ENCODE results near the gene P2RX1.

The P2RX1 gene

GRCh38 chr17:3915995-3916696, at the start of gene P2RX1:
Gene P2RX1, minus strand, starts transcription at chr17:3916465. Its CDS starts 240 bp downstream, at chr17:3916225.
- CTCF ChIA-PET: interaction anchor here (0.6 to 7.2 kb wide), 6 partner anchors 15 to 868 kb away, joined by 3 to 128 read pairs (median 4); no protein-coding TSS in a partner anchor
- peak; percentile 60 for DNase-seq
- H3K27me3 Mint-ChIP-seq: peaks cover 25% of the 10 kb centered on the region
- peak within 1 kb of the TSS; percentile 4 for H3K27ac Mint-ChIP-seq
- H3K4me1 Mint-ChIP-seq: peaks cover 47% of the 10 kb centered on the region
- no peaks in the 10 kb centered on the region for H3K36me3 Mint-ChIP-seq
- no peaks in the 10 kb centered on the region for H3K9me3 Mint-ChIP-seq
- no peak within 1 kb of the TSS for H3K4me3 Mint-ChIP-seq

DNA sequence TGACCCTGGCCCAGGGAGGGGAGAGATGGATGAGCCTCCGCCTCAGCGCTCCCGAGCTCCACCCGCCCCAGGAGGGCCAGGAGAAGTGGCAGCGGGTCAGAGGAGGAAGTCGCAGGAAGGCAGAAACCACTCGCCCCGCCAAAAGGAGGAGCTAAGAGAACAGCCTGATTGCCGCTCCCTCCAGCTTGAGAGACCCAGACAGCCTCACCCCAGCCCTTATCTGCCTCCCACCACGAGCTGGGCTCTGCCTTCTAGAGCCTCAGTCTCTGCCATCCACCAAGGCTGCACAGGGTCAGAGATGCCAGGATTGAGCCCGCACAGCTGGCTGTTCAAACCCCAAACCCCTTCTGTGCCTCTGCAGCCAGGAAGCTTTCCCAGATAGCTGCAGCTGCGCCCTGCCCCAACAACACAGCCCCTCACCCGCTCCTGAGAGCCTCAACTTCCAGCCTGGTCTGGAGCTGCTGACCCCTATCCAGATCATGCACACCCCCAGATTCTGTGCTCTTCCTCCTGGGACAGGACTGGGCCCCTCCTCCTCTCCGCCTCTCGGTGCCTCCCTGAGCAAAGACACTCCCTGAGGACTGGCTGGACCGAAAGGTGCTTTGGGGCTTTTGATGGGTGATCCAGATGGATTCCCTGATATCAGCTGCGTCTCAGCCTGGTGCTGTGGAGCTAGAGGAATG, 49.0 kb upstream of the P2RX1 start:
- peak; percentile 86 for DNase-seq
- Mint-ChIP-seq H3K27ac (peak overlapping the region; percentile 98), H3K4me3 (peak overlapping the region; percentile 90), H3K36me3 (peaks cover 27% of the 10 kb centered on the region), H3K9me3 (no peaks in the 10 kb centered on the region), H3K4me1 (peaks cover 46% of the 10 kb centered on the region), H3K27me3 (peaks cover 27% of the 10 kb centered on the region)
- CTCF ChIA-PET: interaction anchor here (0.9 to 1.6 kb wide), 7 partner anchors 14 to 109 kb away, joined by 3 to 10 read pairs (median 5); no protein-coding TSS in a partner anchor

- H3K36me3 Mint-ChIP-seq: peaks cover 28% of the 10 kb centered on the region
- CTCF ChIA-PET: interaction anchor here (0.9 to 1.6 kb wide), 7 partner anchors 14 to 110 kb away, joined by 3 to 10 read pairs (median 5); no protein-coding TSS in a partner anchor
- H3K4me3 Mint-ChIP-seq: peak within 1 kb of the TSS; percentile 90
- H3K9me3 Mint-ChIP-seq: no peaks in the 10 kb centered on the region
- peak; percentile 84 for DNase-seq
- peaks cover 54% of the 10 kb centered on the region for H3K4me1 Mint-ChIP-seq
- peak within 1 kb of the TSS; percentile 98 for H3K27ac Mint-ChIP-seq
- H3K27me3 Mint-ChIP-seq: peaks cover 21% of the 10 kb centered on the region
Observed at GRCh38 chr17:3964203-3965117, 48.2 kb upstream of the P2RX1 start, which contains the start of gene ATP2A3. Gene ATP2A3, minus strand, starts transcription at chr17:3964437. Its CDS starts 146 bp downstream, at chr17:3964291.

GRCh38 chr17:3963237-3964201, 47.3 kb upstream of the P2RX1 start:
- Mint-ChIP-seq H3K4me1 (peaks cover 59% of the 10 kb centered on the region), H3K27ac (peak overlapping the region; percentile 78), H3K4me3 (peak overlapping the region; percentile 85), H3K27me3 (peaks cover 15% of the 10 kb centered on the region), H3K9me3 (no peaks in the 10 kb centered on the region), H3K36me3 (peaks cover 33% of the 10 kb centered on the region)
- CTCF ChIA-PET: interaction anchor here (2.8 kb wide), 1 partner anchor 50 kb away, joined by 11 read pairs; no protein-coding TSS in a partner anchor
- peak; percentile 88 for DNase-seq

GRCh38 chr17:3962965-3963236, 46.6 kb upstream of the P2RX1 start:
- peak overlapping the region; percentile 17 for H3K27ac Mint-ChIP-seq
- no peak for DNase-seq
- no peaks in the 10 kb centered on the region for H3K9me3 Mint-ChIP-seq
- H3K27me3 Mint-ChIP-seq: peaks cover 9% of the 10 kb centered on the region
- peak overlapping the region; percentile 85 for H3K4me3 Mint-ChIP-seq
- H3K4me1 Mint-ChIP-seq: peaks cover 59% of the 10 kb centered on the region
- H3K36me3 Mint-ChIP-seq: peaks cover 37% of the 10 kb centered on the region
- CTCF ChIA-PET: interaction anchor here (2.8 kb wide), 1 partner anchor 49 kb away, joined by 11 read pairs; no protein-coding TSS in a partner anchor

GRCh38 chr17:3962217-3962964, 46.1 kb upstream of the P2RX1 start:
- CTCF ChIA-PET: interaction anchor here (0.6 to 2.8 kb wide), 3 partner anchors 17 to 49 kb away, joined by 3 to 11 read pairs (median 4); no protein-coding TSS in a partner anchor
- Mint-ChIP-seq H3K27me3 (peaks cover 6% of the 10 kb centered on the region), H3K4me3 (peak overlapping the region; percentile 85), H3K4me1 (peaks cover 62% of the 10 kb centered on the region), H3K9me3 (no peaks in the 10 kb centered on the region), H3K27ac (peak overlapping the region; percentile 85), H3K36me3 (peaks cover 42% of the 10 kb centered on the region)
- no peak for DNase-seq

DNA sequence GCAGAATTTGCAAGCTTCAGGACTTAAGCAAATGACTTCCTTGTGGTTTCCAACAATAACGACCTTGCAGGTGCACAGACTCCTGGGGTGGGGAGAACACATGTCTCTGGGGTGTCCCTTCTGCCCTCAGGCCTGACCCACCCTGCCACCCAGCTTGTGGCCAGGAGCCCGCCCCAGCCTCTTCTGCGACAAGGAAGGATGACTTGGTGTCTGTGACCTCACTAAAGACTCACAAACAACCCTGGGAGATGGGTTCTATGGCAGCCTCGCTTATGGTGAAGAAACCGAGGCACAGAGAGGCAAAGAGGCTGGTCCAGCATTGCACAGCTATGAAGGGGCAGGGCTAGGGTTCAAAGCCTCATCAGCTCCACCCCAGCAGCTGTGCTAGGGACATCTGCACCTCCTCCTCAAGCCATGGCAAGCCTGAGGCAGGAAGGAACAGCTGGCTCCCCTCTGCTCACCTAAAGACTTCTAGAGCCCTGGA, 45.3 kb upstream of the P2RX1 start:
- peak; percentile 51 for DNase-seq
- Mint-ChIP-seq H3K4me1 (peaks cover 65% of the 10 kb centered on the region), H3K36me3 (peaks cover 50% of the 10 kb centered on the region), H3K27ac (peak overlapping the region; percentile 85), H3K27me3 (peaks cover under 1% of the 10 kb centered on the region), H3K4me3 (peak overlapping the region; percentile 85), H3K9me3 (no peaks in the 10 kb centered on the region)
- CTCF ChIA-PET: interaction anchor here (0.6 to 2.8 kb wide), 4 partner anchors 16 to 48 kb away, joined by 3 to 11 read pairs (median 4); no protein-coding TSS in a partner anchor

- CTCF ChIA-PET: interaction anchor here (0.9 to 2.8 kb wide), 2 partner anchors 43 to 47 kb away, joined by 4 to 11 read pairs; no protein-coding TSS in a partner anchor
- peaks cover 57% of the 10 kb centered on the region for H3K36me3 Mint-ChIP-seq
- DNase-seq: no peak
- no peaks in the 10 kb centered on the region for H3K9me3 Mint-ChIP-seq
- peak overlapping the region; percentile 34 for H3K4me3 Mint-ChIP-seq
- H3K27me3 Mint-ChIP-seq: no peaks in the 10 kb centered on the region
- H3K27ac Mint-ChIP-seq: peak overlapping the region; percentile 19
- H3K4me1 Mint-ChIP-seq: peaks cover 63% of the 10 kb centered on the region
Observed at GRCh38 chr17:3960764-3961163, 44.5 kb upstream of the P2RX1 start.

- peak overlapping the region; percentile 19 for H3K27ac Mint-ChIP-seq
- CTCF ChIA-PET: no interaction called here
- H3K4me1 Mint-ChIP-seq: peaks cover 57% of the 10 kb centered on the region
- no peaks in the 10 kb centered on the region for H3K9me3 Mint-ChIP-seq
- H3K4me3 Mint-ChIP-seq: peak overlapping the region; percentile 34
- no peaks in the 10 kb centered on the region for H3K27me3 Mint-ChIP-seq
- H3K36me3 Mint-ChIP-seq: peaks cover 57% of the 10 kb centered on the region
- no peak for DNase-seq
Observed at GRCh38 chr17:3959921-3960601, 43.8 kb upstream of the P2RX1 start.

- H3K27ac Mint-ChIP-seq: peak overlapping the region; percentile 70
- H3K27me3 Mint-ChIP-seq: no peaks in the 10 kb centered on the region
- H3K36me3 Mint-ChIP-seq: peaks cover 57% of the 10 kb centered on the region
- no peak for DNase-seq
- no peaks in the 10 kb centered on the region for H3K9me3 Mint-ChIP-seq
- H3K4me3 Mint-ChIP-seq: no peak overlapping the region
- peaks cover 55% of the 10 kb centered on the region for H3K4me1 Mint-ChIP-seq
- CTCF ChIA-PET: no interaction called here
Observed at GRCh38 chr17:3959295-3959899, 43.1 kb upstream of the P2RX1 start.

GRCh38 chr17:3957735-3958599, 41.7 kb upstream of the P2RX1 start:
- no peak for DNase-seq
- H3K27ac Mint-ChIP-seq: peak overlapping the region; percentile 7
- H3K36me3 Mint-ChIP-seq: peaks cover 53% of the 10 kb centered on the region
- peaks cover 52% of the 10 kb centered on the region for H3K4me1 Mint-ChIP-seq
- no peaks in the 10 kb centered on the region for H3K9me3 Mint-ChIP-seq
- CTCF ChIA-PET: interaction anchor here (1.2 kb wide), 1 partner anchor 45 kb away, joined by 3 read pairs; no protein-coding TSS in a partner anchor
- no peaks in the 10 kb centered on the region for H3K27me3 Mint-ChIP-seq
- H3K4me3 Mint-ChIP-seq: no peak overlapping the region
